ENCODE measurements around the gene SLC6A1.

SLC6A1 gene

DNA sequence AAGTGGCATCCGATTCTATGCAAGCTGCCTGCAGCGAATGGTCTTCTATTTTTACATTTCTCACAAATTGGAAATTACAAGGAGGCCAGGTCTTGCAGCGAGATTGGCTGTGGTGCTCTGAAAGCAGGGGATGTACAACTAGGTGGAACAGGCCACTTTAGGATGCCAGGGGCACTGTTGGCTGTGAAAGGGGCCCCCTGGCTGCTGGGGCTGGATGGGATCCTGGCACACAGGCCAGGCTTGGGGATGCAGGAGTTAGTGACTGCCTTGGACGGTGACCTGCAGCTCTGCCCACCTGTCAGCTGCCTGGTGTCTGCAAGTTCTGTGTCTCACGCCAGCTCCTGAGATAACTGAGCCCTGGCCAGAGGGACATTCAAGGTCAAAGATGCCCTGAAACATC lies 4.6 kb downstream of the SLC6A1 start:
- TF ChIP-seq POLR2AphosphoS5 (IDR thresholded peaks at IDR 0.05; ENCODE audit: low read depth, low read length), result no peak
- TF ChIP-seq FOXP2 (optimal IDR thresholded peaks at IDR 0.05; ENCODE audit: borderline replicate concordance, extremely low read depth, extremely low read length, insufficient read depth), result no peak
- no peak for TF ChIP-seq REST (IDR thresholded peaks at IDR 0.05; ENCODE audit: insufficient read depth in 1 of 2, low read depth in 2 of 2, low read length in 2 of 2)
- no peak for TF ChIP-seq TAF1 (IDR thresholded peaks at IDR 0.05; ENCODE audit: borderline replicate concordance, insufficient read depth, low read length)

DNA sequence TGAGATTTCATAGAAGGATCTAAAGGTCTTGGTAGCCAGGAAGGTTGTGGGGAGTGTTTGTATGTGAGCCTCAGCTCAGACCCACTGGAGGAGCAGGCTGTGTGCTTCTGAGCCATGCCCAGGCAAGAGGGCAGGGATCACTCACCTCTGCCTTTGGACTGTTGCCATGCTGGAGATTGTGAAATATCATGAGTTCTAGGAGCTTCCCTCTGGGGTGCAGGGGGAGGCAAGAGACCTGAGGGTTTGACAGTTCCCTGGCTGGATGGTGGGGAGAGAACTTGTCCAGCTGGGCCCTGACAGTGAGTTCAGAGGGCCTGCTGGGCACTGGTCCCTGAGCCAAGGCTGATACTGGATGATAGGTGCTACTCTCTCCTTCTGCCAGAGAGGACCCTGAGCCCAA lies 6.0 kb downstream of the SLC6A1 start:
- TF ChIP-seq POLR2AphosphoS5 (IDR thresholded peaks at IDR 0.05; ENCODE audit: low read depth, low read length) (no peak), REST (IDR thresholded peaks at IDR 0.05; ENCODE audit: insufficient read depth in 1 of 2, low read depth in 2 of 2, low read length in 2 of 2) (no peak), TAF1 (IDR thresholded peaks at IDR 0.05; ENCODE audit: borderline replicate concordance, insufficient read depth, low read length) (no peak), FOXP2 (optimal IDR thresholded peaks at IDR 0.05; ENCODE audit: borderline replicate concordance, extremely low read depth, extremely low read length, insufficient read depth) (no peak), SIN3A (IDR thresholded peaks at IDR 0.05; ENCODE audit: borderline replicate concordance, insufficient read depth, low read length) (no peak)

GRCh38 chr3:10999221-11000107 lies 6.9 kb downstream of the SLC6A1 start:
- TF ChIP-seq SIN3A (IDR thresholded peaks at IDR 0.05; ENCODE audit: borderline replicate concordance, insufficient read depth, low read length) (no peak), TAF1 (IDR thresholded peaks at IDR 0.05; ENCODE audit: borderline replicate concordance, insufficient read depth, low read length) (no peak), REST (IDR thresholded peaks at IDR 0.05; ENCODE audit: insufficient read depth in 1 of 2, low read depth in 2 of 2, low read length in 2 of 2) (no peak), FOXP2 (optimal IDR thresholded peaks at IDR 0.05; ENCODE audit: borderline replicate concordance, extremely low read depth, extremely low read length, insufficient read depth) (no peak), POLR2AphosphoS5 (IDR thresholded peaks at IDR 0.05; ENCODE audit: low read depth, low read length) (no peak)

GRCh38 chr3:11000528-11000927 lies 8.0 kb downstream of the SLC6A1 start:
- TF ChIP-seq REST (IDR thresholded peaks at IDR 0.05; ENCODE audit: insufficient read depth in 1 of 2, low read depth in 2 of 2, low read length in 2 of 2), result no peak
- TF ChIP-seq FOXP2 (optimal IDR thresholded peaks at IDR 0.05; ENCODE audit: borderline replicate concordance, extremely low read depth, extremely low read length, insufficient read depth), result no peak
- no peak for TF ChIP-seq SIN3A (IDR thresholded peaks at IDR 0.05; ENCODE audit: borderline replicate concordance, insufficient read depth, low read length)
- TF ChIP-seq TAF1 (IDR thresholded peaks at IDR 0.05; ENCODE audit: borderline replicate concordance, insufficient read depth, low read length), result no peak
- TF ChIP-seq POLR2AphosphoS5 (IDR thresholded peaks at IDR 0.05; ENCODE audit: low read depth, low read length), result no peak

Data from PFSK-1 (cell line).